ENCODE data around the gene SAE1.

- TF ChIP-seq CTCF (IDR thresholded peaks at IDR 0.05) (no peak), POLR2AphosphoS5 (IDR thresholded peaks at IDR 0.05) (no peak), POLR2A (IDR thresholded peaks at IDR 0.05) (peak; percentile 22)
These were observed 99.0 kb downstream of the SAE1 start for GRCh38 chr19:47229676-47230053.
